Chondrocyte (in vitro differentiated cells): ENCODE results near the gene B4GALT5. TPM values are rescaled to one million over a fixed set of nuclear protein-coding genes. Genes with fewer than 3 reads are reported as not detected.

ENCODE experiments used
- DNase-seq: peaks from one replicate; pipeline ENCODE4 v3.0.0; 2021; ENCODE audit warnings: mixed read lengths, low spot score
- H3K27ac Mint-ChIP-seq: one replicate; pipeline ENCODE4 v1.8.0; 2021; ENCODE audit warnings: mild to moderate bottlenecking, moderate library complexity, mixed read lengths; ENCODE audit not compliant: unreplicated experiment
- H3K27me3 Mint-ChIP-seq: 2 replicates; pipeline ENCODE4 v1.8.0; 2021; ENCODE audit warnings: low read depth, mixed read lengths
- H3K36me3 Mint-ChIP-seq: 2 replicates; pipeline ENCODE4 v1.8.0; 2021; ENCODE audit warnings: low read depth, mixed read lengths
- H3K4me1 Mint-ChIP-seq: 2 replicates; pipeline ENCODE4 v1.8.0; 2021; ENCODE audit warnings: low read depth, mild to moderate bottlenecking, mixed read lengths
- H3K4me3 Mint-ChIP-seq: one replicate; pipeline ENCODE4 v1.8.0; 2021; ENCODE audit warnings: mild to moderate bottlenecking, moderate library complexity, mixed read lengths; ENCODE audit not compliant: unreplicated experiment
- H3K9me3 Mint-ChIP-seq: 2 replicates; pipeline ENCODE4 v1.8.0; 2021; ENCODE audit warnings: low read depth, mixed read lengths
- CTCF ChIP-seq: fragments of 200-600 bp; sonication (generic); IDR thresholded peaks from 2 replicates; pipeline ENCODE4 v1.5.0; 2021; ENCODE audit warnings: antibody characterized with exemption, mild to moderate bottlenecking, moderate library complexity
- total RNA-seq: library from RNA; stranded (reverse); gene quantifications from 3 replicates; pipeline ENCODE4 v1.2.1, GENCODE V29; 2021

Gene B4GALT5
- total RNA-seq, 1 donor from 2014 or later, result 56.1 TPM

- no peak overlapping the region for H3K4me3 Mint-ChIP-seq
- no peak for TF ChIP-seq CTCF
- peaks cover 38% of the 10 kb centered on the region for H3K36me3 Mint-ChIP-seq
- peaks cover 6% of the 10 kb centered on the region for H3K4me1 Mint-ChIP-seq
- H3K9me3 Mint-ChIP-seq, result no peaks in the 10 kb centered on the region
- no peak overlapping the region for H3K27ac Mint-ChIP-seq
- H3K27me3 Mint-ChIP-seq, result no peaks in the 10 kb centered on the region
- no peak for DNase-seq
Observed at GRCh38 chr20:49647550-49647949, 66.1 kb downstream of the B4GALT5 start.

- H3K27me3 Mint-ChIP-seq, result no peaks in the 10 kb centered on the region
- peaks cover 42% of the 10 kb centered on the region for H3K36me3 Mint-ChIP-seq
- TF ChIP-seq CTCF, result no peak
- peak overlapping the region; percentile 15 for H3K27ac Mint-ChIP-seq
- DNase-seq, result no peak
- peaks cover 6% of the 10 kb centered on the region for H3K4me1 Mint-ChIP-seq
- no peaks in the 10 kb centered on the region for H3K9me3 Mint-ChIP-seq
- no peak overlapping the region for H3K4me3 Mint-ChIP-seq
Observed at GRCh38 chr20:49646528-49646927, 67.2 kb downstream of the B4GALT5 start.

- no peak for DNase-seq
- TF ChIP-seq CTCF, result no peak
- Mint-ChIP-seq H3K36me3 (peaks cover 46% of the 10 kb centered on the region), H3K27me3 (no peaks in the 10 kb centered on the region), H3K4me3 (no peak overlapping the region), H3K9me3 (no peaks in the 10 kb centered on the region), H3K4me1 (peaks cover 6% of the 10 kb centered on the region), H3K27ac (peak overlapping the region; percentile 15)
Observed at GRCh38 chr20:49646126-49646525, 67.6 kb downstream of the B4GALT5 start.

GRCh38 chr20:49644980-49645565 is 68.6 kb downstream of the B4GALT5 start:
- peaks cover 54% of the 10 kb centered on the region for H3K36me3 Mint-ChIP-seq
- no peaks in the 10 kb centered on the region for H3K27me3 Mint-ChIP-seq
- H3K4me3 Mint-ChIP-seq, result no peak overlapping the region
- H3K27ac Mint-ChIP-seq, result no peak overlapping the region
- DNase-seq, result no peak
- H3K9me3 Mint-ChIP-seq, result no peaks in the 10 kb centered on the region
- TF ChIP-seq CTCF, result no peak
- H3K4me1 Mint-ChIP-seq, result peaks cover 6% of the 10 kb centered on the region

- Mint-ChIP-seq H3K36me3 (peaks cover 56% of the 10 kb centered on the region), H3K27me3 (no peaks in the 10 kb centered on the region), H3K9me3 (no peaks in the 10 kb centered on the region), H3K4me3 (no peak overlapping the region), H3K27ac (no peak overlapping the region), H3K4me1 (peaks cover 5% of the 10 kb centered on the region)
- TF ChIP-seq CTCF, result no peak
- no peak for DNase-seq
Observed at GRCh38 chr20:49642816-49643215, 70.9 kb downstream of the B4GALT5 start.
